NCI-H2227 (cell line): ENCODE results near the gene FGF10.

Experiments
- DNase-seq: peaks from one replicate; lab custom pipeline; 2025; ENCODE audit not compliant: unreplicated experiment; lab: John Stamatoyannopoulos, UW

FGF10 gene

GRCh38 chr5:44260793-44261192 lies 128.4 kb downstream of the FGF10 start:
- DNase-seq, result no peak

DNA sequence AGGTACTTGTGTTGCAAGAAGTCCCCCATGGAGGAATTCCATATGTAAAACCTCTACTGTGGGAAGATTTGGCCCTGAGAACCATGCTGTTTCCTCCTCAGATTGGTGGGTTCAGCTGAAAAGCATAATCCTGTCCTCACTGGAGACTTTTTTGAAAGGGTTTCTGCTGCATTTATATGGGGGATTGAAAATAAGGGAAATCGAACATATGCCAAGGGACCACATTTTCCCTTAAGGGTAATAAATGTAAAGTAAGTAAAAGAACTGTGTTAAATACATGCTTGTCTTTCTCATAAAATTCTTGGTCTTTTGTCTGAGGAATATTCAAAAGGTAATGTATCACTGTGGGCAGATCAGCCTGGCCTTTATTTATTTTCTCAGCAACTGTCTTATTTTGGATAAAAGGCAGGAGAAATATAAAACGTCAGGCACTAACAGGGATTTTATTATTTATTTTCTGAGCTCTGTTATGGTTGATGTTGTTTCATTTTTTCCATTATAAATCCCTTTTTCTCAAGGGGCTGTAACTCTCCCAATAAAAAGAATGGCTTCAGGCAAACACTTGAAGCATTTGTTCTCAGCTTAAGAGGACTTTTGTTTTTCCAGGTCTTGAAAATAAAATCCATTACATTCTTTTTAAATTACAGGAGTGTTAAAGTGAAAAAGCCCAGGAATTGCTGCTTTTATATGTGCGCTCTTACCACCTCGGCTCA lies 131.4 kb downstream of the FGF10 start:
- DNase-seq, result no peak

- DNase-seq, result no peak
Observed at GRCh38 chr5:44257221-44257620, 132.0 kb downstream of the FGF10 start.
